SH-SY5Y (cell line): Measurements from ENCODE around the gene RASGEF1C.

Source experiments
- GATA2 ChIP-seq: IDR thresholded peaks from 2 replicates; pipeline ENCODE4 v1.6.1; 2011; ENCODE audit warnings: mild to moderate bottlenecking, low read depth, low read length
- GATA3 ChIP-seq: IDR thresholded peaks from 2 replicates; pipeline ENCODE4 v1.6.1; 2011; ENCODE audit warnings: low read depth, mild to moderate bottlenecking, low read length, moderate library complexity

- TF ChIP-seq GATA3 = no peak
- no peak for TF ChIP-seq GATA2
Measured at GRCh38 chr5:180109920-180110319, 99.1 kb downstream of the RASGEF1C start.
